Esophagus muscularis mucosa (tissue), 4 donors: ENCODE results near the gene SPHKAP. TPM values are rescaled to one million over a fixed set of nuclear protein-coding genes. Genes with fewer than 3 reads are reported as not detected.
"Not testable (repeated sequence)": the region's sequence is repeated elsewhere in the genome, so short reads cannot be mapped to it uniquely, and the experiment has no call there.

Experiments used
- DNase-seq: peaks from one replicate; pipeline ENCODE4 v3.0.0-alpha.2; 2017; ENCODE audit errors: extremely low spot score
- H3K27ac ChIP-seq, 4 donors: fragments of 200-600 bp; sonication (generic); replicated peaks in 1 of 4; 1 replicate in 3 of 4; 2 replicates in 1 of 4; pipeline ENCODE4 v1.5.1; 2016 to 2019; ENCODE audit warnings: mild to moderate bottlenecking in 1 of 4
- H3K27me3 ChIP-seq, 4 donors: fragments of 200-600 bp; sonication (generic); one replicate each; pipeline versions ENCODE4 v1.5.1 to v1.6.0; 2016 to 2019
- H3K36me3 ChIP-seq, 4 donors: fragments of 200-600 bp; sonication (generic); one replicate each; pipeline ENCODE4 v1.5.1; 2016 to 2019
- H3K4me1 ChIP-seq, 4 donors: fragments of 200-600 bp; sonication (generic); one replicate each; pipeline ENCODE4 v1.5.1; 2016 to 2019
- H3K4me3 ChIP-seq, 4 donors: fragments of 200-600 bp; sonication (generic); 1 replicate in 2 of 4; 2 replicates in 2 of 4; pipeline ENCODE4 v1.5.1; 2016 to 2019; ENCODE audit warnings: mild to moderate bottlenecking in 4 of 4, moderate library complexity in 1 of 4
- H3K9me3 ChIP-seq, 4 donors: fragments of 200-600 bp; sonication (generic); 1 replicate in 3 of 4; 2 replicates in 1 of 4; pipeline ENCODE4 v1.5.1; 2016 to 2019
- EP300 ChIP-seq: sonication (generic); formaldehyde crosslinking; IDR thresholded peaks from one replicate; pipeline ENCODE4 v1.6.1; 2017; ENCODE audit warnings: antibody characterized with exemption
- POLR2A ChIP-seq: fragments of 450-650 bp; IDR thresholded peaks from one replicate; pipeline ENCODE4 v1.6.1; 2017; ENCODE audit warnings: antibody characterized with exemption, moderate library complexity, mild to moderate bottlenecking, low read depth
- POLR2AphosphoS5 ChIP-seq, 2 donors: sonication (generic); formaldehyde crosslinking; IDR thresholded peaks; one replicate each; pipeline ENCODE4 v1.6.1; 2017; ENCODE audit warnings: antibody characterized with exemption in 2 of 2
- WGBS: methylation state at CpG from one replicate; pipeline ENCODE4 v1.1.5; 2018; 5-methylcytosine and 5-hydroxymethylcytosine counted together
- intact Hi-C: fragments of 100-400 bp; cut with DNase I; formaldehyde crosslinking; loops from one replicate; pipeline ENCODE4 v1.15.1; 2023
- total RNA-seq, 4 donors: library from RNA; depleted of rRNA; stranded (reverse); fragments of >200 nt; gene quantifications; one replicate each; pipeline versions ENCODE4 v1.1.0 to v1.2.1, GENCODE V29; 2016
- TF ChIP-seq, protein P1 (sequence below), 3 experiments: fragments of 200-600 bp in 2 of 3; fragments of 450-650 bp in 1 of 3; sonication (generic) in 2 of 3; IDR thresholded peaks; one replicate each; pipeline ENCODE4 v1.5.1; 2017 to 2019; ENCODE audit warnings: antibody characterized with exemption in 3 of 3, mild to moderate bottlenecking in 2 of 3, moderate library complexity in 1 of 3

The SPHKAP gene, protein sequence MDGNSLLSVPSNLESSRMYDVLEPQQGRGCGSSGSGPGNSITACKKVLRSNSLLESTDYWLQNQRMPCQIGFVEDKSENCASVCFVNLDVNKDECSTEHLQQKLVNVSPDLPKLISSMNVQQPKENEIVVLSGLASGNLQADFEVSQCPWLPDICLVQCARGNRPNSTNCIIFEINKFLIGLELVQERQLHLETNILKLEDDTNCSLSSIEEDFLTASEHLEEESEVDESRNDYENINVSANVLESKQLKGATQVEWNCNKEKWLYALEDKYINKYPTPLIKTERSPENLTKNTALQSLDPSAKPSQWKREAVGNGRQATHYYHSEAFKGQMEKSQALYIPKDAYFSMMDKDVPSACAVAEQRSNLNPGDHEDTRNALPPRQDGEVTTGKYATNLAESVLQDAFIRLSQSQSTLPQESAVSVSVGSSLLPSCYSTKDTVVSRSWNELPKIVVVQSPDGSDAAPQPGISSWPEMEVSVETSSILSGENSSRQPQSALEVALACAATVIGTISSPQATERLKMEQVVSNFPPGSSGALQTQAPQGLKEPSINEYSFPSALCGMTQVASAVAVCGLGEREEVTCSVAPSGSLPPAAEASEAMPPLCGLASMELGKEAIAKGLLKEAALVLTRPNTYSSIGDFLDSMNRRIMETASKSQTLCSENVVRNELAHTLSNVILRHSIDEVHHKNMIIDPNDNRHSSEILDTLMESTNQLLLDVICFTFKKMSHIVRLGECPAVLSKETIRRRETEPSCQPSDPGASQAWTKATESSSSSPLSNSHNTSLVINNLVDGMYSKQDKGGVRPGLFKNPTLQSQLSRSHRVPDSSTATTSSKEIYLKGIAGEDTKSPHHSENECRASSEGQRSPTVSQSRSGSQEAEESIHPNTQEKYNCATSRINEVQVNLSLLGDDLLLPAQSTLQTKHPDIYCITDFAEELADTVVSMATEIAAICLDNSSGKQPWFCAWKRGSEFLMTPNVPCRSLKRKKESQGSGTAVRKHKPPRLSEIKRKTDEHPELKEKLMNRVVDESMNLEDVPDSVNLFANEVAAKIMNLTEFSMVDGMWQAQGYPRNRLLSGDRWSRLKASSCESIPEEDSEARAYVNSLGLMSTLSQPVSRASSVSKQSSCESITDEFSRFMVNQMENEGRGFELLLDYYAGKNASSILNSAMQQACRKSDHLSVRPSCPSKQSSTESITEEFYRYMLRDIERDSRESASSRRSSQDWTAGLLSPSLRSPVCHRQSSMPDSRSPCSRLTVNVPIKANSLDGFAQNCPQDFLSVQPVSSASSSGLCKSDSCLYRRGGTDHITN (N-terminal part only)
- under 1 TPM; 0.40 to 0.83 (median 0.47) TPM for total RNA-seq

DNA sequence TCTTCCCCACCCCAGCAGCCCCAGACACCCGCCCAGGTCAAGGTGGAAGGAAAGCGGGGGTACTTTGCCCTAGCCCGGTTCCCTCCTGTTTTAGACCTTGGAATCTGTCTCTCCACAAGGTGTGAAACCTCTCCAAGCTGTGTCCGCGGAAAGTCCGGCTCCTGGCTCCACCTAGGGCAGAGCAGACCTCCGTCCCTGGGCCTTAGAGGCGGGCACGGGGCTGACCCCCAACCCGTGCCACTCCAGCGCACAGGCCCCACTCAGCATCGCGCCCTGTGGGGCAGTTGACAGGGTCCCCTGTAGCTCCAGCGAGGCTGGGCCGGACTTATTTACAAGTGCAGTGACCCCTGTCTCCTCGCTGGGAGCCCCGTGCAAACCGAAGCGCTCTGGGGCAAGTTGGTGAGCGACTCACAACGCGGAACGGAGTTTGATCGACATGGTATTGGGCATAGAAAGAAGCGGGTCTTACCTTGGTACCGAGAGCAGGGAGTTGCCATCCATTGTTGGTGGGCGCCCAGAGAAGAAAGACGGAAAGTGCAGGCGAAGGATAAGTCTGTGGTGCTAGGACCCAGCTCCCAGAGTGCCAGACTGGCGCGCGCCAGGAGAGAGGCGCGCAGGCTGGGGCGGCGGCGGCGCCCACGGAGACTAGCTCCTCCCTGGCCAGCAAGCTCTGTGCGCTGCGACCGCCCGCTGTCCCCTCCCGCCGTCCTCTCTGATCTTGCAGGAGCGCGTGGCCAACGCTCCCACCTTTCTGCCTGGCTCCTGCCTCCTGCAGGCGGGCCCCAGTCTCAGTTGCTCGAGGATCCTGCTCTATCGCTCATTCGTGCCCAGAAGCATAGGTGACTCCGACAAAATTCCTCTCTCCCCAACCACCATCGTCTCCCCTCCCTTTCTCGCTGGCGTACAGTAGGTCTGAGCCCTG lies at the start of gene SPHKAP:
Gene SPHKAP, minus strand, starts transcription at position 590 of the 922 bp plus-strand sequence. Its CDS starts 89 bp downstream, at position 501.
- Histone ChIP-seq H3K36me3 (no peaks in the 10 kb centered on the region), H3K4me3 (no peak within 1 kb of the TSS), H3K27me3 (peaks cover 0 to 22% (median 0%) of the 10 kb centered on the region in 4 donors), H3K27ac (no peak within 1 kb of the TSS), H3K4me1 (no peaks in the 10 kb centered on the region), H3K9me3 (no peaks in the 10 kb centered on the region)
- intact Hi-C loops: no loop called here
- WGBS: 4% methylated on average over 25 of the region's 56 CpGs
- DNase-seq: no peak
- TF ChIP-seq, protein P1, sequence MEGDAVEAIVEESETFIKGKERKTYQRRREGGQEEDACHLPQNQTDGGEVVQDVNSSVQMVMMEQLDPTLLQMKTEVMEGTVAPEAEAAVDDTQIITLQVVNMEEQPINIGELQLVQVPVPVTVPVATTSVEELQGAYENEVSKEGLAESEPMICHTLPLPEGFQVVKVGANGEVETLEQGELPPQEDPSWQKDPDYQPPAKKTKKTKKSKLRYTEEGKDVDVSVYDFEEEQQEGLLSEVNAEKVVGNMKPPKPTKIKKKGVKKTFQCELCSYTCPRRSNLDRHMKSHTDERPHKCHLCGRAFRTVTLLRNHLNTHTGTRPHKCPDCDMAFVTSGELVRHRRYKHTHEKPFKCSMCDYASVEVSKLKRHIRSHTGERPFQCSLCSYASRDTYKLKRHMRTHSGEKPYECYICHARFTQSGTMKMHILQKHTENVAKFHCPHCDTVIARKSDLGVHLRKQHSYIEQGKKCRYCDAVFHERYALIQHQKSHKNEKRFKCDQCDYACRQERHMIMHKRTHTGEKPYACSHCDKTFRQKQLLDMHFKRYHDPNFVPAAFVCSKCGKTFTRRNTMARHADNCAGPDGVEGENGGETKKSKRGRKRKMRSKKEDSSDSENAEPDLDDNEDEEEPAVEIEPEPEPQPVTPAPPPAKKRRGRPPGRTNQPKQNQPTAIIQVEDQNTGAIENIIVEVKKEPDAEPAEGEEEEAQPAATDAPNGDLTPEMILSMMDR (IDR thresholded peaks at IDR 0.05): no peak
- no peak for TF ChIP-seq POLR2A
- TF ChIP-seq EP300: no peak
- TF ChIP-seq POLR2AphosphoS5 (IDR thresholded peaks at IDR 0.05): no peak

DNA sequence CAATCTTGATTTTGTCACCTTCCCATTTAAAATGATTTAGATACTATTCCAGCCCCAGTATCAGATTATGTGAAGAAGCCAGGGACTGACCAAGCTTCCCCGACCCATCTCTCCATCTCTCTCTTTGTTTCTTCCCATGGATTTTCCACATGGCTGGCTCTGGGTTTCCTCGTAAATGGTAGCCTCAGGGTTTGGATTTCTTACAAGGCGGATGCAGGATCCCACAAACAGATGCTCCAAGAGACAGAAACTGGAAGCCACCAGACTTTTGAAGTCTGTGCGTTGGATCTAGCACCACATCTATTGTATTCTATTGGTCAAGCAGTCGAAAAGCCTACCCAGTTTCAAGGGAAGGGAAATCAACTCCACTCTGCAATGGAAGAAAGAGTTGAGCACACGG lies 46.0 kb upstream of the SPHKAP start:
- intact Hi-C loops: no loop called here

DNA sequence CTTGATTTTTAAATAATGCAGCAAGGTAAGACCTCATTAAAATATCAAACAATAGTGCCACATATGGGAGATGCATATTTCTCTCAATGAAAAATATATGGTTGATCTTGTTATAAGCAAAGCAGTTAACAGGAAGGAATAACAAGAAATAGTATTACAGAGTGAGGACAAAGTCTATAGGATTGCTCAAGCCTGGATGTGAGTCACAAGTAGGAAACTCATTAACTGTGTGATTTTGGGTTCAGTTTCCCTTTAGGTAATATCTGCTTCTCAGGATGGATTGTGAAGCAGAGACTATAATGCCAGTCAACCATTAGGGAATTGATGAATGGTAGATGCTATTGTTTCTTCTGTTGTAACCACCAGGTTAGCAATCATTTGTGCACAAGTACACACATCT lies 42.9 kb upstream of the SPHKAP start:
- TF ChIP-seq POLR2AphosphoS5 (IDR thresholded peaks at IDR 0.05) (no peak), POLR2A (no peak), EP300 (no peak)
- TF ChIP-seq, protein P1 (IDR thresholded peaks at IDR 0.05): no peak
- H3K27ac ChIP-seq: no peak overlapping the region

More for the DNA sequence above, 46.0 kb upstream of the SPHKAP start:
- Histone ChIP-seq H3K36me3 (no peaks in the 10 kb centered on the region), H3K4me3 (no peak overlapping the region), H3K4me1 (no peaks in the 10 kb centered on the region), H3K9me3 (no peaks in the 10 kb centered on the region), H3K27ac (no peak overlapping the region), H3K27me3 (no peaks in the 10 kb centered on the region)
- WGBS: 81% methylated on average over 6 of the region's 6 CpGs
- TF ChIP-seq POLR2AphosphoS5 (IDR thresholded peaks at IDR 0.05): no peak
- no peak for TF ChIP-seq POLR2A
- TF ChIP-seq, protein P1 (IDR thresholded peaks at IDR 0.05): no peak
- TF ChIP-seq EP300: no peak
- no peak for DNase-seq

DNA sequence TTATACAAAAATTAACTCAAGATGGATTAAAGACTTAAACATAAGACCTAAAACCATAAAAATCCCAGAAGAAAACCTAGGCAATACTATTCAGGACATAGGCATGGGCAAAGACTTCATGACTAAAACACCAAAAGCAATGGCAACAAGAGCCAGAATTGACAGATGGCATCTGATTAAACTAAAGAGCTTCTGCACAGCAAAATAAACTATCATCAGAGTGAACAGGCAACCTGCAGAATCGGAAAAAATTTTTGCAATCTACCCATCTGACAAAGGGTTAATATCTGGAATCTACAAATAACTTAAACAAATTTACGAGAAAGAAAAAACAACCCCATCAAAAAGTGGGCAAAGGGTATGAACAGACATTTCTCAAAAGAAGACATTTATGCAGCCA lies 37.1 kb upstream of the SPHKAP start:
- H3K27me3 ChIP-seq, H3K36me3 ChIP-seq, H3K4me3 ChIP-seq, H3K27ac ChIP-seq, H3K9me3 ChIP-seq, H3K4me1 ChIP-seq, intact Hi-C loops, DNase-seq: not testable (repeated sequence)
- 77% methylated on average over 2 of the region's 2 CpGs for WGBS

More for the DNA sequence above, 42.9 kb upstream of the SPHKAP start:
- Histone ChIP-seq H3K27me3 (no peaks in the 10 kb centered on the region), H3K36me3 (no peaks in the 10 kb centered on the region), H3K9me3 (no peaks in the 10 kb centered on the region), H3K4me3 (no peak overlapping the region), H3K4me1 (no peaks in the 10 kb centered on the region)
- intact Hi-C loops: no loop called here
- no peak for DNase-seq
